K562 (cell line): ENCODE results near the gene RHNO1. TPM values are rescaled to one million over a fixed set of nuclear protein-coding genes. Genes with fewer than 3 reads are reported as not detected.

Experiments used
- ATAC-seq: fragments of 200-7000 bp; cut with Tn5 transposase; 3 replicates; pipeline ENCODE4 v1.9.1; 2020; ENCODE audit warnings: moderate library complexity
- BruUV-seq: library from RNA; stranded (reverse); fragments of 400-500 nt; replicated peaks from 2 replicates; lab custom pipeline; 2021; lab: Mats Ljungman, UMichigan
- CTCF ChIA-PET: fragments of 300-600 bp; formaldehyde crosslinking; extraction: SDS; loops from one replicate; lab custom pipeline; 2021; ENCODE audit warnings: low intra/inter-chr PET ratio; lab: Yijun Ruan, JAX
- POLR2A ChIA-PET: fragments of 300-600, 350-650 bp; sonication (Branson Sonifier 250); formaldehyde crosslinking; extraction: SDS; loops from one replicate; lab custom pipeline; 2021; ENCODE audit warnings: antibody characterized with exemption, inconsistent platforms; lab: Yijun Ruan, JAX
- DNase-seq, 4 experiments: peaks; one replicate each; pipeline versions ENCODE4 v3.0.0 to v3.0.0-alpha.2; 2011 to 2018; ENCODE audit warnings: low spot score in 3 of 4, mixed read lengths in 3 of 4; ENCODE audit errors: extremely low read depth in 1 of 4
- FAIRE-seq: peaks from 2 replicates; lab custom pipeline; 2011; peaks lifted over from hg19 to GRCh38; lab: Jason Lieb, UNC
- H2AFZ ChIP-seq: 2 replicates; pipeline ENCODE4 v1.6.0; 2011; ENCODE audit warnings: low read depth, low read length, control low read depth, inconsistent platforms
- H3K27ac ChIP-seq: fragments of 200-600 bp; 3 replicates; pipeline ENCODE4 v1.8.0; 2011; ENCODE audit warnings: low read depth, mild to moderate bottlenecking, control low read depth, inconsistent platforms, low read length, moderate library complexity, mixed read lengths; ENCODE audit errors: extremely low read depth
- H3K27me3 ChIP-seq, 2 experiments: fragments of 300-600 bp in 1 of 2; 2 replicates in 1 of 2; 3 replicates in 1 of 2; pipeline versions ENCODE4 v1.6.0 to v1.8.0; 2011; ENCODE audit warnings: inconsistent platforms in 2 of 2, low read length in 2 of 2, mild to moderate bottlenecking in 1 of 2, mixed read lengths in 1 of 2, moderate library complexity in 1 of 2; ENCODE audit not compliant: control insufficient read depth in 2 of 2, insufficient read depth in 2 of 2
- H3K36me3 ChIP-seq: fragments of 300-600 bp; 3 replicates; pipeline ENCODE4 v1.8.0; 2011; ENCODE audit warnings: mild to moderate bottlenecking, low read length, inconsistent platforms; ENCODE audit not compliant: control insufficient read depth, insufficient read depth
- H3K4me1 ChIP-seq, 2 experiments: fragments of 200-600 bp in 1 of 2; replicated peaks in 1 of 2; 2 replicates in 1 of 2; 3 replicates in 1 of 2; pipeline versions ENCODE4 v1.5.1 to v1.8.0; 2011; ENCODE audit warnings: inconsistent platforms in 2 of 2, low read length in 2 of 2, mild to moderate bottlenecking in 1 of 2, mixed read lengths in 1 of 2, moderate library complexity in 1 of 2; ENCODE audit not compliant: control insufficient read depth in 2 of 2, insufficient read depth in 2 of 2
- H3K4me2 ChIP-seq: 2 replicates; pipeline ENCODE4 v1.6.1; 2011; ENCODE audit warnings: low read length, control low read depth, inconsistent platforms, mixed read lengths; ENCODE audit not compliant: insufficient read depth
- H3K4me3 ChIP-seq: fragments of 200-600 bp; sonication (generic), shearing (Covaris generic); 2 replicates; pipeline ENCODE4 v1.5.1; 2016; ENCODE audit warnings: control low read depth, inconsistent platforms
- H3K79me2 ChIP-seq: fragments of 200-600 bp; 3 replicates; pipeline ENCODE4 v1.8.0; 2011; ENCODE audit warnings: low read length, inconsistent platforms; ENCODE audit not compliant: control insufficient read depth, insufficient read depth
- H3K9ac ChIP-seq, 2 experiments: 2 replicates each; pipeline versions ENCODE4 v1.6.0 to v1.6.1; 2011; ENCODE audit warnings: low read depth in 2 of 2, low read length in 2 of 2, control low read depth in 1 of 2, inconsistent platforms in 1 of 2, mild to moderate bottlenecking in 1 of 2, mixed read lengths in 1 of 2; ENCODE audit not compliant: insufficient read depth in 1 of 2
- H3K9me1 ChIP-seq: one replicate; pipeline ENCODE4 v1.6.0; 2011; ENCODE audit warnings: inconsistent platforms, mild to moderate bottlenecking, low read length, moderate library complexity; ENCODE audit not compliant: control insufficient read depth, insufficient read depth
- H3K9me3 ChIP-seq: replicated peaks from 2 replicates; pipeline ENCODE4 v1.5.1; 2011; ENCODE audit warnings: low read depth, low read length, inconsistent platforms; ENCODE audit not compliant: control insufficient read depth, insufficient read depth
- H4K20me1 ChIP-seq: replicated peaks from 2 replicates; pipeline ENCODE4 v1.6.1; 2011; ENCODE audit warnings: low read length, inconsistent platforms, mixed read lengths; ENCODE audit not compliant: control insufficient read depth, insufficient read depth
- CEBPG ChIP-seq, 3 experiments: fragments of 200-800 bp in 1 of 3; sonication (Bioruptor generic) in 1 of 3; sonication (generic) in 1 of 3; formaldehyde crosslinking in 1 of 3; IDR thresholded peaks in 2 of 3; conservative IDR thresholded peaks in 1 of 3; 2 replicates each; pipeline versions ENCODE4 v1.6.1 to v1.8.0; 2016 to 2022; ENCODE audit warnings: missing compliant biosample characterization in 2 of 3, missing genetic modification characterization in 2 of 3, mild to moderate bottlenecking in 1 of 3, missing genetic modification reagents in 1 of 3
- CHD2 ChIP-seq: IDR thresholded peaks from 2 replicates; pipeline ENCODE4 v1.6.1; 2011; ENCODE audit warnings: low read depth, low read length
- ETV1 ChIP-seq: fragments of 450-650 bp; conservative IDR thresholded peaks from 2 replicates; pipeline ENCODE4 v1.6.1; 2016; ENCODE audit warnings: missing genetic modification characterization, control low read depth, low read depth, missing compliant biosample characterization
- FIP1L1 ChIP-seq: fragments of 200-400 bp; formaldehyde crosslinking; IDR thresholded peaks from 2 replicates; pipeline ENCODE4 v1.6.1; 2018; ENCODE audit warnings: mild to moderate bottlenecking, low read depth, low read length; ENCODE audit not compliant: poor library complexity, severe bottlenecking
- POLR2H ChIP-seq: IDR thresholded peaks from 2 replicates; pipeline ENCODE4 v1.6.1; 2016; ENCODE audit warnings: missing genetic modification characterization, low read depth, mild to moderate bottlenecking, control low read depth, missing compliant biosample characterization, moderate library complexity
- SMARCE1 ChIP-seq: fragments of 450-650 bp; IDR thresholded peaks from 2 replicates; pipeline ENCODE4 v1.7.1; 2016; ENCODE audit warnings: mild to moderate bottlenecking
- THRA ChIP-seq: fragments of 450-650 bp; IDR thresholded peaks from 2 replicates; pipeline ENCODE4 v1.6.1; 2017; ENCODE audit warnings: mild to moderate bottlenecking, moderate library complexity
- TSC22D4 ChIP-seq: fragments of 450-650 bp; IDR thresholded peaks from 2 replicates; pipeline ENCODE4 v1.6.1; 2016; ENCODE audit warnings: missing genetic modification characterization, missing biosample characterization, control low read depth
- ZNF77 ChIP-seq: fragments of 250-450 bp; sonication (Bioruptor Pico); IDR thresholded peaks from 2 replicates; pipeline ENCODE4 v1.5.0; 2020
- WGBS: fragments of 100-300 bp; shearing (Covaris generic); methylation state at CpG from one replicate; pipeline ENCODE4 v1.1.6; 2016; ENCODE audit warnings: low coverage, mixed read lengths; ENCODE audit not compliant: insufficient coverage; ENCODE audit errors: missing lambda C conversion rate; 5-methylcytosine and 5-hydroxymethylcytosine counted together
- in situ Hi-C: fragments of 300-500 bp; cut with MboI; formaldehyde crosslinking; loops from 4 replicates; pipeline ENCODE4 v1.15.0; 2018; ENCODE audit warnings: inconsistent platforms, mixed read lengths
- intact Hi-C: fragments of 100-400 bp; cut with micrococcal nuclease; formaldehyde crosslinking; loops from 2 replicates; pipeline ENCODE4 v1.14.2; 2022
- polyA plus RNA-seq, 8 experiments: library from polyadenylated mRNA; depleted of rRNA in 4 of 8; stranded (reverse) in 5 of 8; unstranded in 3 of 8; fragments of >200 nt; fragmentation: Nextera tagmentation in 2 of 8; fragmentation: Illumina TruSeq in 1 of 8; extraction: Ambion mirVana in 2 of 8; extraction: Trizol in 1 of 8; gene quantifications; 2 replicates each; pipeline versions ENCODE4 v1.2.1 to v1.2.3, GENCODE V29; 2011 to 2014; ENCODE audit warnings: inconsistent platforms in 1 of 8, missing spikeins in 1 of 8
- total RNA-seq, 7 experiments: library from RNA; depleted of rRNA in 6 of 7; stranded (reverse); fragments of >200 nt in 6 of 7; fragmentation: Illumina TruSeq in 2 of 7; extraction: Trizol in 2 of 7; gene quantifications; 2 replicates each; pipeline versions ENCODE4 v1.2.1 to v1.2.3, GENCODE V29; 2011 to 2021; ENCODE audit warnings: low replicate concordance in 1 of 7
- TF ChIP-seq, protein P1 (sequence below): fragments of 200-600 bp; sonication (generic); IDR thresholded peaks from one replicate; pipeline ENCODE4 v1.6.1; 2012; ENCODE audit warnings: mild to moderate bottlenecking, low read depth, low read length, inconsistent platforms

RHNO1 gene
- total and polyA plus RNA-seq, 9 of the 15 experiments (the other 6 are each of a cell fraction or from before 2014, with no cell fraction given) = 20.8 to 62.7 (median 28.8) TPM

- peaks cover 31% of the 10 kb centered on the region; the same call in 1 of the 3 replicates for H3K36me3 ChIP-seq
- CTCF ChIA-PET = no interaction called here
- in situ Hi-C loops = no loop called here
- TF ChIP-seq FIP1L1 (no peak), ZNF77 (no peak), ETV1 (tag) (no peak), POLR2H (no peak), THRA (no peak), CEBPG (CRISPR knock-in tag; IDR thresholded peaks at IDR 0.05) (no peak), CEBPG (tag; conservative IDR thresholded peaks at IDR 0.05 in 1 of 2, IDR thresholded peaks at IDR 0.05 in 1 of 2) (no peak), TSC22D4 (no peak), SMARCE1 (no peak), CHD2 (no peak)
- TF ChIP-seq, protein P1, sequence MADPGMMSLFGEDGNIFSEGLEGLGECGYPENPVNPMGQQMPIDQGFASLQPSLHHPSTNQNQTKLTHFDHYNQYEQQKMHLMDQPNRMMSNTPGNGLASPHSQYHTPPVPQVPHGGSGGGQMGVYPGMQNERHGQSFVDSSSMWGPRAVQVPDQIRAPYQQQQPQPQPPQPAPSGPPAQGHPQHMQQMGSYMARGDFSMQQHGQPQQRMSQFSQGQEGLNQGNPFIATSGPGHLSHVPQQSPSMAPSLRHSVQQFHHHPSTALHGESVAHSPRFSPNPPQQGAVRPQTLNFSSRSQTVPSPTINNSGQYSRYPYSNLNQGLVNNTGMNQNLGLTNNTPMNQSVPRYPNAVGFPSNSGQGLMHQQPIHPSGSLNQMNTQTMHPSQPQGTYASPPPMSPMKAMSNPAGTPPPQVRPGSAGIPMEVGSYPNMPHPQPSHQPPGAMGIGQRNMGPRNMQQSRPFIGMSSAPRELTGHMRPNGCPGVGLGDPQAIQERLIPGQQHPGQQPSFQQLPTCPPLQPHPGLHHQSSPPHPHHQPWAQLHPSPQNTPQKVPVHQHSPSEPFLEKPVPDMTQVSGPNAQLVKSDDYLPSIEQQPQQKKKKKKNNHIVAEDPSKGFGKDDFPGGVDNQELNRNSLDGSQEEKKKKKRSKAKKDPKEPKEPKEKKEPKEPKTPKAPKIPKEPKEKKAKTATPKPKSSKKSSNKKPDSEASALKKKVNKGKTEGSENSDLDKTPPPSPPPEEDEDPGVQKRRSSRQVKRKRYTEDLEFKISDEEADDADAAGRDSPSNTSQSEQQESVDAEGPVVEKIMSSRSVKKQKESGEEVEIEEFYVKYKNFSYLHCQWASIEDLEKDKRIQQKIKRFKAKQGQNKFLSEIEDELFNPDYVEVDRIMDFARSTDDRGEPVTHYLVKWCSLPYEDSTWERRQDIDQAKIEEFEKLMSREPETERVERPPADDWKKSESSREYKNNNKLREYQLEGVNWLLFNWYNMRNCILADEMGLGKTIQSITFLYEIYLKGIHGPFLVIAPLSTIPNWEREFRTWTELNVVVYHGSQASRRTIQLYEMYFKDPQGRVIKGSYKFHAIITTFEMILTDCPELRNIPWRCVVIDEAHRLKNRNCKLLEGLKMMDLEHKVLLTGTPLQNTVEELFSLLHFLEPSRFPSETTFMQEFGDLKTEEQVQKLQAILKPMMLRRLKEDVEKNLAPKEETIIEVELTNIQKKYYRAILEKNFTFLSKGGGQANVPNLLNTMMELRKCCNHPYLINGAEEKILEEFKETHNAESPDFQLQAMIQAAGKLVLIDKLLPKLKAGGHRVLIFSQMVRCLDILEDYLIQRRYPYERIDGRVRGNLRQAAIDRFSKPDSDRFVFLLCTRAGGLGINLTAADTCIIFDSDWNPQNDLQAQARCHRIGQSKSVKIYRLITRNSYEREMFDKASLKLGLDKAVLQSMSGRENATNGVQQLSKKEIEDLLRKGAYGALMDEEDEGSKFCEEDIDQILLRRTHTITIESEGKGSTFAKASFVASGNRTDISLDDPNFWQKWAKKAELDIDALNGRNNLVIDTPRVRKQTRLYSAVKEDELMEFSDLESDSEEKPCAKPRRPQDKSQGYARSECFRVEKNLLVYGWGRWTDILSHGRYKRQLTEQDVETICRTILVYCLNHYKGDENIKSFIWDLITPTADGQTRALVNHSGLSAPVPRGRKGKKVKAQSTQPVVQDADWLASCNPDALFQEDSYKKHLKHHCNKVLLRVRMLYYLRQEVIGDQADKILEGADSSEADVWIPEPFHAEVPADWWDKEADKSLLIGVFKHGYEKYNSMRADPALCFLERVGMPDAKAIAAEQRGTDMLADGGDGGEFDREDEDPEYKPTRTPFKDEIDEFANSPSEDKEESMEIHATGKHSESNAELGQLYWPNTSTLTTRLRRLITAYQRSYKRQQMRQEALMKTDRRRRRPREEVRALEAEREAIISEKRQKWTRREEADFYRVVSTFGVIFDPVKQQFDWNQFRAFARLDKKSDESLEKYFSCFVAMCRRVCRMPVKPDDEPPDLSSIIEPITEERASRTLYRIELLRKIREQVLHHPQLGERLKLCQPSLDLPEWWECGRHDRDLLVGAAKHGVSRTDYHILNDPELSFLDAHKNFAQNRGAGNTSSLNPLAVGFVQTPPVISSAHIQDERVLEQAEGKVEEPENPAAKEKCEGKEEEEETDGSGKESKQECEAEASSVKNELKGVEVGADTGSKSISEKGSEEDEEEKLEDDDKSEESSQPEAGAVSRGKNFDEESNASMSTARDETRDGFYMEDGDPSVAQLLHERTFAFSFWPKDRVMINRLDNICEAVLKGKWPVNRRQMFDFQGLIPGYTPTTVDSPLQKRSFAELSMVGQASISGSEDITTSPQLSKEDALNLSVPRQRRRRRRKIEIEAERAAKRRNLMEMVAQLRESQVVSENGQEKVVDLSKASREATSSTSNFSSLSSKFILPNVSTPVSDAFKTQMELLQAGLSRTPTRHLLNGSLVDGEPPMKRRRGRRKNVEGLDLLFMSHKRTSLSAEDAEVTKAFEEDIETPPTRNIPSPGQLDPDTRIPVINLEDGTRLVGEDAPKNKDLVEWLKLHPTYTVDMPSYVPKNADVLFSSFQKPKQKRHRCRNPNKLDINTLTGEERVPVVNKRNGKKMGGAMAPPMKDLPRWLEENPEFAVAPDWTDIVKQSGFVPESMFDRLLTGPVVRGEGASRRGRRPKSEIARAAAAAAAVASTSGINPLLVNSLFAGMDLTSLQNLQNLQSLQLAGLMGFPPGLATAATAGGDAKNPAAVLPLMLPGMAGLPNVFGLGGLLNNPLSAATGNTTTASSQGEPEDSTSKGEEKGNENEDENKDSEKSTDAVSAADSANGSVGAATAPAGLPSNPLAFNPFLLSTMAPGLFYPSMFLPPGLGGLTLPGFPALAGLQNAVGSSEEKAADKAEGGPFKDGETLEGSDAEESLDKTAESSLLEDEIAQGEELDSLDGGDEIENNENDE = no peak
Observed at GRCh38 chr12:2829275-2829674, 47.7 kb upstream of the RHNO1 start.

More at GRCh38 chr12:2829275-2829674, 47.7 kb upstream of the RHNO1 start:
- no peaks in the 10 kb centered on the region for H3K9me3 ChIP-seq
- no peaks in the 10 kb centered on the region for H3K79me2 ChIP-seq
- DNase-seq = no peak
- BruUV-seq = no TSS peak
- no peak overlapping the region for H3K4me3 ChIP-seq
- no peaks in the 10 kb centered on the region for H3K4me1 ChIP-seq
- POLR2A ChIA-PET = no interaction called here
- H3K4me2 ChIP-seq = no peak overlapping the region
- H2AFZ ChIP-seq = no peak overlapping the region
- intact Hi-C loops = no loop called here
- ATAC-seq = no peak
- no peak overlapping the region for H3K27ac ChIP-seq
- H3K9ac ChIP-seq = no peak overlapping the region
- WGBS = 80% methylated on average over 5 of the region's 6 CpGs
- H3K9me1 ChIP-seq = no peaks in the 10 kb centered on the region
- FAIRE-seq = no peak
- no peaks in the 10 kb centered on the region for H4K20me1 ChIP-seq
- H3K27me3 ChIP-seq = no peaks in the 10 kb centered on the region
